Adrenal gland (tissue), 12 donors: ENCODE data around the gene TRIM42. TPM values are rescaled to one million over a fixed set of nuclear protein-coding genes. Genes with fewer than 3 reads are reported as not detected.

ENCODE experiments used
- DNase-seq, 7 donors: peaks; one replicate each; pipeline ENCODE4 v3.0.0-alpha.2; 2019 to 2020
- H3K27ac ChIP-seq, 5 donors: fragments of 200-600 bp; sonication (generic) in 4 of 5; 1 replicate in 3 of 5; 2 replicates in 2 of 5; pipeline versions ENCODE4 v1.5.1 to v1.8.0; 2016 to 2020; ENCODE audit warnings: mild to moderate bottlenecking in 1 of 5
- H3K27me3 ChIP-seq: fragments of 200-600 bp; 2 replicates; pipeline ENCODE4 v1.8.0; 2021
- H3K36me3 ChIP-seq, 2 donors: fragments of 200-600 bp; replicated peaks in 1 of 2; 1 replicate in 1 of 2; 2 replicates in 1 of 2; pipeline versions ENCODE4 v1.5.1 to v1.8.0; 2018 to 2022
- H3K4me1 ChIP-seq, 2 donors: fragments of 200-600 bp; replicated peaks in 1 of 2; 1 replicate in 1 of 2; 2 replicates in 1 of 2; pipeline versions ENCODE4 v1.5.1 to v1.8.0; 2018 to 2021
- H3K4me3 ChIP-seq, 4 donors: fragments of 200-600 bp; sonication (generic) in 3 of 4; one replicate each; pipeline ENCODE4 v1.5.1; 2016 to 2018
- H3K9me3 ChIP-seq, 3 donors: fragments of 200-600 bp; sonication (generic) in 1 of 3; replicated peaks in 1 of 3; 1 replicate in 2 of 3; 2 replicates in 1 of 3; pipeline versions ENCODE4 v1.5.1 to v1.8.0; 2016 to 2021
- CTCF ChIP-seq, 6 experiments: fragments of 450-650 bp in 4 of 6; fragments of 200-600 bp in 2 of 6; sonication (generic) in 1 of 6; IDR thresholded peaks; 1 replicate in 5 of 6; 2 replicates in 1 of 6; pipeline versions ENCODE4 v1.5.1 to v1.8.0; 2016 to 2021; ENCODE audit warnings: antibody characterized with exemption in 6 of 6, mild to moderate bottlenecking in 2 of 6, moderate library complexity in 1 of 6
- POLR2A ChIP-seq, 2 donors: fragments of 450-650 bp; IDR thresholded peaks; one replicate each; pipeline ENCODE4 v1.6.1; 2017; ENCODE audit warnings: antibody characterized with exemption in 2 of 2, mild to moderate bottlenecking in 2 of 2, moderate library complexity in 1 of 2
- WGBS, 4 donors: extraction: QIAGEN DNeasy Blood & Tissue Kit in 2 of 4; methylation state at CpG; one replicate each; pipeline versions ENCODE4 v1.1.5 to v1.1.7; 2013 to 2017; 5-methylcytosine and 5-hydroxymethylcytosine counted together
- intact Hi-C, 2 donors: fragments of 100-400 bp; cut with DNase I; formaldehyde crosslinking; loops; one replicate each; pipeline versions ENCODE4 v1.14.1 to v1.15.0; 2022 to 2023
- polyA plus RNA-seq, 3 donors: library from polyadenylated mRNA; stranded (reverse); fragments of 200-250 nt in 2 of 3; fragments of 350-450 nt in 1 of 3; fragmentation: Illumina TruSeq in 1 of 3; extraction: RNeasy Lipid Tissue Mini Kit (QIAGEN cat#74804) in 1 of 3; gene quantifications; one replicate each; pipeline ENCODE4 v1.2.3, GENCODE V29; 2013 to 2014
- total RNA-seq, 9 donors: library from RNA; depleted of rRNA in 4 of 9; stranded (reverse); fragments of >200 nt in 4 of 9; fragments of 120-200 nt in 1 of 9; fragmentation: NEBNext Ultra II Directional in 1 of 9; extraction: Animal tissue kit (Norgen Biotek cat#: 25700) in 1 of 9; gene quantifications; one replicate each; pipeline versions ENCODE4 v1.1.0 to v1.2.4, GENCODE V29; 2013 to 2023
- donor health status: healthy with polysubstance abuse.
- donor health status: Bipolar disorder and iron deficiency.
- donor health status: DM: yes; HTN: yes; CAD: no.
- donor health status: DM: no; HTN: no; CAD: no.
- donor health status: DM: no; HTN: no; CAD: no.
- donor health status: DM: yes; HTN: yes; CAD: no.

Gene TRIM42
- total and polyA plus RNA-seq, 12 donors, result not detected

DNA sequence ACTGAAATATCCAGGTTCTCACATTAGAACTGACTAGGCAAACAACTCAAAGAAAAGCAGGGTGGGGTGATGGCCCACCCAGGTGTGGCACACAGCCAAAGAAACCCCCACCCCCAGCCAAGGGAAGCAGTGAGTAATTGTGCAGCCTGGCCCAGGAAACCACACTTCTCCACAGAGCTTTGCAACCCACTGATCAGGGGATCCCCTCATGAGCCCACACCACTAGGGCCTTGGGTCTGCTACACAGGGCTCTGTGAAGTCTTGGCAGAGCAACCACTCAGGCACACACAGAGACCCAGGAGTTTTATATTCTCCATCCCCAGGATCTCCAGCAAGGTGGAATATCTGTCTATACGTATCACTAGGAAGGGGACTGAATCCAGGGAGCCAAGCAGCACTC is 22.2 kb upstream of the TRIM42 start:
- 74 to 100% (median 82%) methylated on average over 1 of the region's 1 CpG for WGBS, 4 donors
- H3K9me3 ChIP-seq, result no peaks in the 10 kb centered on the region
- intact Hi-C loops, result no loop called here

GRCh38 chr3:140664111-140664510 is 13.8 kb upstream of the TRIM42 start:
- Histone ChIP-seq H3K27me3 (no peaks in the 10 kb centered on the region), H3K4me3 (no peak overlapping the region), H3K27ac (no peak overlapping the region), H3K9me3 (no peaks in the 10 kb centered on the region), H3K4me1 (no peaks in the 10 kb centered on the region), H3K36me3 (no peaks in the 10 kb centered on the region)
- 64 to 72% (median 68%) methylated on average over 5 of the region's 5 CpGs for WGBS, 4 donors
- no peak for DNase-seq
- TF ChIP-seq POLR2A (IDR thresholded peaks at IDR 0.05) (no peak), CTCF (IDR thresholded peaks at IDR 0.05) (no peak)
- intact Hi-C loops, result no loop called here

More for the DNA sequence above, 22.2 kb upstream of the TRIM42 start:
- Histone ChIP-seq H3K4me3 (no peak overlapping the region), H3K27me3 (no peaks in the 10 kb centered on the region), H3K36me3 (no peaks in the 10 kb centered on the region), H3K27ac (no peak overlapping the region), H3K4me1 (no peaks in the 10 kb centered on the region)
- TF ChIP-seq POLR2A (IDR thresholded peaks at IDR 0.05) (no peak), CTCF (IDR thresholded peaks at IDR 0.05) (no peak)
- no peak for DNase-seq

GRCh38 chr3:140682586-140682985 is 4.7 kb downstream of the TRIM42 start:
- Histone ChIP-seq H3K4me1 (no peaks in the 10 kb centered on the region), H3K36me3 (no peaks in the 10 kb centered on the region), H3K9me3 (no peaks in the 10 kb centered on the region), H3K27ac (no peak overlapping the region), H3K27me3 (no peaks in the 10 kb centered on the region), H3K4me3 (no peak overlapping the region)
- no peak for TF ChIP-seq POLR2A (IDR thresholded peaks at IDR 0.05)
- no peak for TF ChIP-seq CTCF (IDR thresholded peaks at IDR 0.05)
- DNase-seq, result no peak
- 95 to 99% (median 97%) methylated on average over 17 to 27 of the region's 27 CpGs for WGBS, 4 donors
- intact Hi-C loops, result no loop called here

- Histone ChIP-seq H3K27ac (no peak overlapping the region), H3K9me3 (no peaks in the 10 kb centered on the region), H3K27me3 (no peaks in the 10 kb centered on the region), H3K36me3 (no peaks in the 10 kb centered on the region), H3K4me3 (no peak overlapping the region), H3K4me1 (no peaks in the 10 kb centered on the region)
- WGBS, 4 donors, result 74 to 83% (median 78%) methylated on average over 2 of the region's 2 CpGs
- intact Hi-C loops, result no loop called here
- no peak for DNase-seq
- no peak for TF ChIP-seq POLR2A (IDR thresholded peaks at IDR 0.05)
- TF ChIP-seq CTCF (IDR thresholded peaks at IDR 0.05), result no peak
These were observed 8.3 kb downstream of the TRIM42 start for GRCh38 chr3:140686128-140686527.
